B cell (primary cell): ENCODE results near the gene MRPS23. TPM values are rescaled to one million over a fixed set of nuclear protein-coding genes. Genes with fewer than 3 reads are reported as not detected.

Source experiments
- ATAC-seq: fragments of 200-7000 bp; cut with Tn5 transposase; one replicate; pipeline ENCODE4 v1.10.0; 2021; ENCODE audit warnings: low read depth, mild to moderate bottlenecking, moderate number of reproducible peaks, moderate library complexity
- CTCF ChIA-PET: fragments of 350-600 bp; sonication (Branson Sonifier 250); formaldehyde crosslinking; loops from one replicate; lab custom pipeline; 2021; ENCODE audit warnings: antibody characterized with exemption, inconsistent platforms; lab: Charles Lee
- POLR2A ChIA-PET: fragments of 350-600 bp; sonication (Branson Sonifier 250); formaldehyde crosslinking; loops from one replicate; lab custom pipeline; 2021; ENCODE audit warnings: antibody characterized with exemption; lab: Charles Lee
- DNase-seq: peaks from one replicate; pipeline ENCODE4 v3.0.0; 2013
- H2AFZ ChIP-seq: 2 replicates; pipeline ENCODE4 v1.6.1; 2012; ENCODE audit warnings: mild to moderate bottlenecking, low read depth, low read length; ENCODE audit not compliant: insufficient read depth, poor library complexity, severe bottlenecking
- H3K27ac ChIP-seq, 2 donors: 1 replicate in 1 of 2; 2 replicates in 1 of 2; pipeline ENCODE4 v1.5.1; 2012 to 2013; ENCODE audit warnings: low read length in 2 of 2, mild to moderate bottlenecking in 2 of 2, moderate library complexity in 1 of 2
- H3K27me3 ChIP-seq, 4 experiments: fragments of 200-600 bp in 1 of 4; sonication (generic) in 1 of 4; replicated peaks in 1 of 4; 1 replicate in 2 of 4; 2 replicates in 2 of 4; pipeline versions ENCODE4 v1.6.1 to v1.7.0; 2013 to 2016; ENCODE audit warnings: low read length in 3 of 4, mild to moderate bottlenecking in 2 of 4, mixed read lengths in 1 of 4, moderate library complexity in 1 of 4; ENCODE audit not compliant: insufficient read depth in 4 of 4, control insufficient read depth in 3 of 4; ENCODE audit errors: control extremely low read depth in 1 of 4
- H3K36me3 ChIP-seq, 2 experiments: replicated peaks in 1 of 2; 1 replicate in 1 of 2; 2 replicates in 1 of 2; pipeline versions ENCODE4 v1.6.1 to v1.7.1; 2013; ENCODE audit warnings: low read length in 1 of 2; ENCODE audit not compliant: insufficient read depth in 2 of 2, control insufficient read depth in 1 of 2; ENCODE audit errors: control extremely low read depth in 1 of 2, extremely low read depth in 1 of 2
- H3K4me1 ChIP-seq, 2 donors: fragments of 200-600 bp in 1 of 2; sonication (generic) in 1 of 2; 1 replicate in 1 of 2; 2 replicates in 1 of 2; pipeline versions ENCODE4 v1.5.1 to v1.6.1; 2013 to 2017; ENCODE audit warnings: low read length in 2 of 2; ENCODE audit not compliant: control insufficient read depth in 2 of 2, insufficient read depth in 2 of 2
- H3K4me2 ChIP-seq: replicated peaks from 2 replicates; pipeline ENCODE3; 2012; ENCODE audit warnings: mild to moderate bottlenecking, low read depth, low read length; ENCODE audit not compliant: poor library complexity, severe bottlenecking
- H3K4me3 ChIP-seq, 5 experiments: fragments of 200-600 bp in 1 of 5; sonication (generic) in 1 of 5; 1 replicate in 3 of 5; 2 replicates in 2 of 5; pipeline versions ENCODE4 v1.5.1 to v1.7.0; 2011 to 2016; ENCODE audit warnings: low read length in 4 of 5, mild to moderate bottlenecking in 4 of 5, low read depth in 2 of 5, control low read depth in 1 of 5, moderate library complexity in 1 of 5; ENCODE audit not compliant: insufficient read depth in 1 of 5; ENCODE audit errors: control extremely low read depth in 1 of 5, extremely low read depth in 1 of 5
- H3K79me2 ChIP-seq: fragments of 200-600 bp; sonication (generic); one replicate; pipeline ENCODE4 v1.6.0; 2016; ENCODE audit warnings: low read length; ENCODE audit not compliant: control insufficient read depth, insufficient read depth
- H3K9ac ChIP-seq: fragments of 200-600 bp; sonication (generic); 2 replicates; pipeline ENCODE4 v1.6.1; 2017; ENCODE audit warnings: mild to moderate bottlenecking, low read length, moderate library complexity
- H3K9me3 ChIP-seq, 3 donors: one replicate each; pipeline versions ENCODE4 v1.6.1 to v1.7.1; 2013; ENCODE audit warnings: low read length in 2 of 3; ENCODE audit not compliant: control insufficient read depth in 2 of 3, insufficient read depth in 1 of 3; ENCODE audit errors: control extremely low read depth in 1 of 3
- H4K20me1 ChIP-seq: 2 replicates; pipeline ENCODE4 v1.6.0; 2012; ENCODE audit warnings: mild to moderate bottlenecking, low read length; ENCODE audit not compliant: insufficient read depth, control insufficient read depth, poor library complexity, severe bottlenecking
- H3K27ac Mint-ChIP-seq: one replicate; pipeline ENCODE4 v1.8.0; 2021; ENCODE audit warnings: mixed read lengths
- H3K27me3 Mint-ChIP-seq: one replicate; pipeline ENCODE4 v1.8.0; 2021; ENCODE audit warnings: mixed read lengths
- H3K4me1 Mint-ChIP-seq: one replicate; pipeline ENCODE4 v1.8.0; 2021; ENCODE audit warnings: mixed read lengths
- H3K4me3 Mint-ChIP-seq: one replicate; pipeline ENCODE4 v1.8.0; 2021; ENCODE audit warnings: mixed read lengths
- H3K9me3 Mint-ChIP-seq: one replicate; pipeline ENCODE4 v1.8.0; 2022; ENCODE audit warnings: mixed read lengths; ENCODE audit not compliant: insufficient read depth
- CTCF ChIP-seq: fragments of 200-600 bp; IDR thresholded peaks from one replicate; pipeline ENCODE4 v1.8.0; 2022; ENCODE audit warnings: antibody characterized with exemption, mild to moderate bottlenecking
- EZH2 ChIP-seq: IDR thresholded peaks from 2 replicates; pipeline ENCODE4 v1.6.1; 2012; ENCODE audit warnings: borderline replicate concordance, low read depth, mild to moderate bottlenecking, moderate library complexity, low read length; ENCODE audit not compliant: insufficient read depth, poor library complexity, severe bottlenecking
- WGBS: methylation state at CpG from one replicate; pipeline ENCODE4 v1.1.5; 2013; ENCODE audit warnings: missing lambda C conversion rate; ENCODE audit not compliant: insufficient coverage; 5-methylcytosine and 5-hydroxymethylcytosine counted together
- intact Hi-C: fragments of 100-400 bp; cut with micrococcal nuclease; formaldehyde crosslinking; loops from one replicate; pipeline ENCODE4 v1.10.0; 2022
- polyA plus RNA-seq: library from polyadenylated mRNA; depleted of rRNA; stranded (reverse); fragments of >200 nt; gene quantifications from 2 replicates; pipeline ENCODE4 v1.2.3, GENCODE V29; 2012
- total RNA-seq, 2 donors: library from RNA; stranded (reverse); fragments of 120-200 nt in 1 of 2; gene quantifications; 1 replicate in 1 of 2; 2 replicates in 1 of 2; pipeline versions ENCODE4 v1.2.3 to v1.2.4, GENCODE V29; 2013 to 2022

MRPS23 gene
- total and polyA plus RNA-seq, 2 donors (not counting 1 experiment from before 2014, with no cell fraction given) = 10.3 to 25.4 TPM

DNA sequence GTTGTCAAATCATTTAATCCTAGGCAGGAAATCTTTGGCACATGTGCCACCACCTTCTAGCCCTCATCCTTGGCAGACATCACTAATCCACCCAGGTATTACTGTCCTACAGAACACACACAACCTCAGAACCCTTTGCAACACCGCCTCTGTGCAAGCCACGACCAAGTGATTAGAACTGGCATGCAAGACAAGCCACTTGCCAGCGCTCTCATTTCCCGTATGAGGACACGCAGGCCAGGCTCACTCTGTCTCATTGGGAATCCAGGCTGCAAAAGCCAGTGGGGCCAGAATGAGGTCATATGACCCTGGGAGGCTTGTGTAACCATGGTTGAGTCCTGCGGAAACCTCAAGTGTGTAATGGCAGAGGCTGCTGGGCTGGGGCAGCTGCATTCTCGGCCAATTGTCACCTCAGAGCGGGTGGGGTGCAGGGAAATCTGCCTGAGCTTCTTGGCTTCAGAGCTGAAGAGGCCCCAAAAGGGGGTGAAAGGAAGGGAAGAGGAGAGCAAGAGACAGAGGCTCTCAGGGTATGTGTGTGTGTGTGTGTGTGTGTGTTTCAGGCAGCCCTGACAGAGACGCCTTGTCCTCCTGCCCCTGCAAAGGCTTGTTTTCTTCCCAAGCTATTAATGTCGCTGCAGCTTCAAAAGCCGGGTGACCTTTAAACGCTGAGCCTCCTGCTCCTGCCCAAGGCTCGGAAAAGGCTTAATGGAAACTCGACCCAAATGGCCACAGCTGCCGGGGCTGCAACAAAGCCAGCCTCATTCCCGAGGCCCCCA lies 43.2 kb upstream of the MRPS23 start:
- H3K4me2 ChIP-seq = no peak overlapping the region
- CTCF ChIA-PET = interaction anchor here (0.7 to 10.5 kb wide), 22 partner anchors 10 to 242 kb away, joined by 3 to 214 read pairs (median 5); partner anchors contain the start of genes MRPS23, SRSF1 and VEZF1
- TF ChIP-seq EZH2 (no peak), CTCF (peak; percentile 66)
- ATAC-seq (no peak), DNase-seq (no peak)
- no peaks in the 10 kb centered on the region for H3K79me2 ChIP-seq
- Mint-ChIP-seq H3K4me1 (peaks cover 5% of the 10 kb centered on the region), H3K27ac (no peak overlapping the region), H3K27me3 (peaks cover 41% of the 10 kb centered on the region), H3K9me3 (no peaks in the 10 kb centered on the region), H3K4me3 (no peak overlapping the region)
- intact Hi-C loops = loop anchor here (1.0 to 2.0 kb wide), 4 partner anchors 24 to 220 kb away; no protein-coding TSS in a partner anchor
- H3K27me3 ChIP-seq = peaks cover 0 to 35% (median 12%) of the 10 kb centered on the region in 4 experiments
- no peaks in the 10 kb centered on the region for H3K36me3 ChIP-seq
- no peaks in the 10 kb centered on the region for H3K9me3 ChIP-seq
- 34% methylated on average over 15 of the region's 16 CpGs for WGBS
- H3K9ac ChIP-seq = no peak overlapping the region
- H2AFZ ChIP-seq = no peak overlapping the region
- no peak overlapping the region for H3K4me3 ChIP-seq
- H3K4me1 ChIP-seq = peaks cover 0 to 3% of the 10 kb centered on the region in 2 donors
- H3K27ac ChIP-seq = no peak overlapping the region
- POLR2A ChIA-PET = interaction anchor here (0.5 to 0.7 kb wide), 3 partner anchors 9 to 564 kb away, joined by 3 to 6 read pairs (median 3); no protein-coding TSS in a partner anchor
- no peaks in the 10 kb centered on the region for H4K20me1 ChIP-seq
